GM21381 (cell line): Measurements from ENCODE around the gene ATP10A.

Experiments
- ATAC-seq: cut with Tn5 transposase; IDR thresholded peaks from one replicate; pipeline ENCODE4 v1.9.1; 2021; ENCODE audit warnings: mild to moderate bottlenecking, moderate library complexity; ENCODE audit not compliant: unreplicated experiment

The ATP10A gene

GRCh38 chr15:25797035-25797434, 66.1 kb downstream of the ATP10A start:
- ATAC-seq, result no peak

- ATAC-seq, result no peak
Observed at GRCh38 chr15:25796395-25796794, 66.7 kb downstream of the ATP10A start.

GRCh38 chr15:25795712-25796111, 67.4 kb downstream of the ATP10A start:
- no peak for ATAC-seq

GRCh38 chr15:25795061-25795460, 68.1 kb downstream of the ATP10A start:
- ATAC-seq, result no peak

- peak; percentile 66 for ATAC-seq
Observed at GRCh38 chr15:25793354-25794050, 69.6 kb downstream of the ATP10A start.

- ATAC-seq, result no peak
Observed at GRCh38 chr15:25792128-25792527, 71.0 kb downstream of the ATP10A start.

- ATAC-seq, result no peak
Observed at GRCh38 chr15:25790000-25790660, 73.0 kb downstream of the ATP10A start.

- ATAC-seq, result no peak
Observed at GRCh38 chr15:25789616-25789999, 73.5 kb downstream of the ATP10A start.

GRCh38 chr15:25789211-25789610, 73.9 kb downstream of the ATP10A start:
- no peak for ATAC-seq

- no peak for ATAC-seq
Observed at GRCh38 chr15:25787855-25788520, 75.1 kb downstream of the ATP10A start.

GRCh38 chr15:25787381-25787780, 75.7 kb downstream of the ATP10A start:
- no peak for ATAC-seq

GRCh38 chr15:25786040-25786439, 77.1 kb downstream of the ATP10A start:
- ATAC-seq, result no peak

- no peak for ATAC-seq
Observed at GRCh38 chr15:25785641-25786025, 77.5 kb downstream of the ATP10A start.

- ATAC-seq, result no peak
Observed at GRCh38 chr15:25784876-25785640, 78.1 kb downstream of the ATP10A start.

- no peak for ATAC-seq
Observed at GRCh38 chr15:25783607-25784540, 79.3 kb downstream of the ATP10A start.

- ATAC-seq, result no peak
Observed at GRCh38 chr15:25783134-25783533, 80.0 kb downstream of the ATP10A start.

- no peak for ATAC-seq
Observed at GRCh38 chr15:25780479-25781255, 82.5 kb downstream of the ATP10A start.

- ATAC-seq, result no peak
Observed at GRCh38 chr15:25778161-25778560, 85.0 kb downstream of the ATP10A start.

GRCh38 chr15:25777037-25777436, 86.1 kb downstream of the ATP10A start:
- ATAC-seq, result no peak
